Measurements from ENCODE around the gene TEX38.

TEX38 gene

GRCh38 chr1:46671554-46671953, at the start of gene TEX38:
TEX38 (plus strand) TSS chr1:46671854; CDS start chr1:46671935, 81 bp downstream.
- no peak within 1 kb of the TSS for H3K9ac ChIP-seq (ENCODE audit: low read depth, low read length)
- no peaks in the 10 kb centered on the region for H3K9me3 ChIP-seq (ENCODE audit: control insufficient read depth, insufficient read depth, low read length)
- H3K27me3 ChIP-seq (ENCODE audit: control insufficient read depth, insufficient read depth, low read length) = peaks cover 2% of the 10 kb centered on the region
- H3K4me1 ChIP-seq (ENCODE audit: control insufficient read depth, insufficient read depth, low read length) = peaks cover 14% of the 10 kb centered on the region
- no peak within 1 kb of the TSS for H3K4me3 ChIP-seq (ENCODE audit: low read depth, low read length)
- no peaks in the 10 kb centered on the region for H3K36me3 ChIP-seq (ENCODE audit: control insufficient read depth, insufficient read depth, low read length)

GRCh38 chr1:46621930-46622329, 49.7 kb upstream of the TEX38 start:
- no peak overlapping the region for H3K9ac ChIP-seq (ENCODE audit: low read depth, low read length)
- H3K4me3 ChIP-seq (ENCODE audit: low read depth, low read length) = no peak overlapping the region

GRCh38 chr1:46622344-46622743, 49.3 kb upstream of the TEX38 start:
- no peak overlapping the region for H3K9ac ChIP-seq (ENCODE audit: low read depth, low read length)
- no peak overlapping the region for H3K4me3 ChIP-seq (ENCODE audit: low read depth, low read length)

More at GRCh38 chr1:46621930-46622329, 49.7 kb upstream of the TEX38 start:
- Histone ChIP-seq H3K36me3 (ENCODE audit: control insufficient read depth, insufficient read depth, low read length) (no peaks in the 10 kb centered on the region), H3K27me3 (ENCODE audit: control insufficient read depth, insufficient read depth, low read length) (peaks cover 23% of the 10 kb centered on the region), H3K4me1 (ENCODE audit: control insufficient read depth, insufficient read depth, low read length) (peaks cover 6% of the 10 kb centered on the region), H3K9me3 (ENCODE audit: control insufficient read depth, insufficient read depth, low read length) (no peaks in the 10 kb centered on the region)

GRCh38 chr1:46623743-46624644, 47.7 kb upstream of the TEX38 start:
- Histone ChIP-seq H3K27me3 (ENCODE audit: control insufficient read depth, insufficient read depth, low read length) (peaks cover 5% of the 10 kb centered on the region), H3K36me3 (ENCODE audit: control insufficient read depth, insufficient read depth, low read length) (no peaks in the 10 kb centered on the region), H3K9me3 (ENCODE audit: control insufficient read depth, insufficient read depth, low read length) (no peaks in the 10 kb centered on the region), H3K4me3 (ENCODE audit: low read depth, low read length) (no peak overlapping the region), H3K4me1 (ENCODE audit: control insufficient read depth, insufficient read depth, low read length) (peaks cover 2% of the 10 kb centered on the region), H3K9ac (ENCODE audit: low read depth, low read length) (no peak overlapping the region)

More at GRCh38 chr1:46622344-46622743, 49.3 kb upstream of the TEX38 start:
- Histone ChIP-seq H3K36me3 (ENCODE audit: control insufficient read depth, insufficient read depth, low read length) (no peaks in the 10 kb centered on the region), H3K4me1 (ENCODE audit: control insufficient read depth, insufficient read depth, low read length) (peaks cover 5% of the 10 kb centered on the region), H3K27me3 (ENCODE audit: control insufficient read depth, insufficient read depth, low read length) (peaks cover 19% of the 10 kb centered on the region), H3K9me3 (ENCODE audit: control insufficient read depth, insufficient read depth, low read length) (no peaks in the 10 kb centered on the region)

GRCh38 chr1:46630719-46631118, 40.9 kb upstream of the TEX38 start:
- Histone ChIP-seq H3K27me3 (ENCODE audit: control insufficient read depth, insufficient read depth, low read length) (no peaks in the 10 kb centered on the region), H3K4me3 (ENCODE audit: low read depth, low read length) (no peak overlapping the region), H3K36me3 (ENCODE audit: control insufficient read depth, insufficient read depth, low read length) (no peaks in the 10 kb centered on the region), H3K9ac (ENCODE audit: low read depth, low read length) (no peak overlapping the region), H3K9me3 (ENCODE audit: control insufficient read depth, insufficient read depth, low read length) (no peaks in the 10 kb centered on the region), H3K4me1 (ENCODE audit: control insufficient read depth, insufficient read depth, low read length) (no peaks in the 10 kb centered on the region)

- Histone ChIP-seq H3K4me1 (ENCODE audit: control insufficient read depth, insufficient read depth, low read length) (no peaks in the 10 kb centered on the region), H3K36me3 (ENCODE audit: control insufficient read depth, insufficient read depth, low read length) (peaks cover 5% of the 10 kb centered on the region), H3K9me3 (ENCODE audit: control insufficient read depth, insufficient read depth, low read length) (no peaks in the 10 kb centered on the region), H3K4me3 (ENCODE audit: low read depth, low read length) (no peak overlapping the region), H3K27me3 (ENCODE audit: control insufficient read depth, insufficient read depth, low read length) (no peaks in the 10 kb centered on the region), H3K9ac (ENCODE audit: low read depth, low read length) (no peak overlapping the region)
Observed at GRCh38 chr1:46635205-46635604, 36.4 kb upstream of the TEX38 start.

GRCh38 chr1:46637444-46638083, 34.1 kb upstream of the TEX38 start:
- H3K4me1 ChIP-seq (ENCODE audit: control insufficient read depth, insufficient read depth, low read length) = no peaks in the 10 kb centered on the region

GRCh38 chr1:46638921-46639320, 32.7 kb upstream of the TEX38 start:
- Histone ChIP-seq H3K9me3 (ENCODE audit: control insufficient read depth, insufficient read depth, low read length) (no peaks in the 10 kb centered on the region), H3K4me3 (ENCODE audit: low read depth, low read length) (no peak overlapping the region), H3K27me3 (ENCODE audit: control insufficient read depth, insufficient read depth, low read length) (no peaks in the 10 kb centered on the region), H3K9ac (ENCODE audit: low read depth, low read length) (no peak overlapping the region), H3K4me1 (ENCODE audit: control insufficient read depth, insufficient read depth, low read length) (no peaks in the 10 kb centered on the region), H3K36me3 (ENCODE audit: control insufficient read depth, insufficient read depth, low read length) (peaks cover 10% of the 10 kb centered on the region)

More at GRCh38 chr1:46637444-46638083, 34.1 kb upstream of the TEX38 start:
- Histone ChIP-seq H3K36me3 (ENCODE audit: control insufficient read depth, insufficient read depth, low read length) (peaks cover 5% of the 10 kb centered on the region), H3K9ac (ENCODE audit: low read depth, low read length) (no peak overlapping the region), H3K4me3 (ENCODE audit: low read depth, low read length) (no peak overlapping the region), H3K27me3 (ENCODE audit: control insufficient read depth, insufficient read depth, low read length) (no peaks in the 10 kb centered on the region), H3K9me3 (ENCODE audit: control insufficient read depth, insufficient read depth, low read length) (no peaks in the 10 kb centered on the region)

GRCh38 chr1:46639547-46639946, 32.1 kb upstream of the TEX38 start:
- Histone ChIP-seq H3K9me3 (ENCODE audit: control insufficient read depth, insufficient read depth, low read length) (no peaks in the 10 kb centered on the region), H3K9ac (ENCODE audit: low read depth, low read length) (no peak overlapping the region), H3K4me1 (ENCODE audit: control insufficient read depth, insufficient read depth, low read length) (no peaks in the 10 kb centered on the region), H3K36me3 (ENCODE audit: control insufficient read depth, insufficient read depth, low read length) (peaks cover 10% of the 10 kb centered on the region), H3K27me3 (ENCODE audit: control insufficient read depth, insufficient read depth, low read length) (no peaks in the 10 kb centered on the region), H3K4me3 (ENCODE audit: low read depth, low read length) (no peak overlapping the region)

- H3K4me3 ChIP-seq (ENCODE audit: low read depth, low read length) = no peak overlapping the region
- H3K4me1 ChIP-seq (ENCODE audit: control insufficient read depth, insufficient read depth, low read length) = no peaks in the 10 kb centered on the region
- no peaks in the 10 kb centered on the region for H3K27me3 ChIP-seq (ENCODE audit: control insufficient read depth, insufficient read depth, low read length)
- no peaks in the 10 kb centered on the region for H3K9me3 ChIP-seq (ENCODE audit: control insufficient read depth, insufficient read depth, low read length)
- no peak overlapping the region for H3K9ac ChIP-seq (ENCODE audit: low read depth, low read length)
- H3K36me3 ChIP-seq (ENCODE audit: control insufficient read depth, insufficient read depth, low read length) = peaks cover 10% of the 10 kb centered on the region
Observed at GRCh38 chr1:46642115-46642680, 29.5 kb upstream of the TEX38 start.

GRCh38 chr1:46643368-46643775, 28.3 kb upstream of the TEX38 start:
- no peak overlapping the region for H3K9ac ChIP-seq (ENCODE audit: low read depth, low read length)
- no peaks in the 10 kb centered on the region for H3K27me3 ChIP-seq (ENCODE audit: control insufficient read depth, insufficient read depth, low read length)
- no peak overlapping the region for H3K4me3 ChIP-seq (ENCODE audit: low read depth, low read length)
- H3K9me3 ChIP-seq (ENCODE audit: control insufficient read depth, insufficient read depth, low read length) = no peaks in the 10 kb centered on the region
- peaks cover 5% of the 10 kb centered on the region for H3K36me3 ChIP-seq (ENCODE audit: control insufficient read depth, insufficient read depth, low read length)
- H3K4me1 ChIP-seq (ENCODE audit: control insufficient read depth, insufficient read depth, low read length) = no peaks in the 10 kb centered on the region
